DMS 273 (cell line): Measurements from ENCODE around the gene SMAGP.
"Not testable (repeated sequence)": the region's sequence is repeated elsewhere in the genome, so short reads cannot be mapped to it uniquely, and the experiment has no call there.

Source experiments
- DNase-seq: peaks from one replicate; lab custom pipeline; 2025; ENCODE audit not compliant: unreplicated experiment; lab: John Stamatoyannopoulos, UW

SMAGP gene

DNA sequence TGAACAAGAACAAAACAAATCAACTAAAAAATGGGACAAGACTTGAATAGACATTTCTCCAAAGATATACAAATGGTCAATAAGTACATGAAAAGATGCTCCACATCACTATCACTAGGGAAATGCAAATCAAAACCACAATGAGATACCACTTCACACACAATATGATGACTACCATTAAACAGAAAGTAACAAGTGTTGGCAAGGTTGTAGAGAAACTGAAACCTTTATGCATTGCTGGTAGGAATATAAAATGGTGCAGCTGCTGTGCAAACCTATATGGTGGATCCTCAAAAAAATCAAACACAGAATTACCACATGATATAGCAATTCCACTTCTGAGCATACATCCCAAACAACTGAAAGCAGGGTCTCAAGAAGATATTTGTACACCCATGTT is 5.2 kb downstream of the SMAGP start:
- DNase-seq: no peak

DNA sequence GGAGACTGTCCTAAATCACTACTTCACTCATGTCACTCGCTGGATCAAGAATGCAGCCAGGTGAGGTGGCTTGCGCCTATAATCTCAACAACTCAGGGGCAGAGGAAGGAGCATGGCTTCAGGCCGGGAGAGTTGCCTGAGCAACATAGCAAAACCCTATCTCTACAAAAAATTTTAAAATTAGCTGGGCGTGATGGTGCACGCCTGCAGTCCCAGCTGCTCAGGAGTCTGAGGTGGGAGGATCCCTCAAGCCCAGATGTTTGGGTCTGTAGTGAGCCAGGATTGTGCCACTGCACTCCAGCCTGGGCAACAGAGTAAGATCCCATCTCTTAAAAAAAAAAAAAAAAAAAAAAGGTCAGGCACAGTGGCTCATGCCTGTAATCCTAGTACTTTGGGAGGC is 5.9 kb downstream of the SMAGP start:
- DNase-seq: no peak

DNA sequence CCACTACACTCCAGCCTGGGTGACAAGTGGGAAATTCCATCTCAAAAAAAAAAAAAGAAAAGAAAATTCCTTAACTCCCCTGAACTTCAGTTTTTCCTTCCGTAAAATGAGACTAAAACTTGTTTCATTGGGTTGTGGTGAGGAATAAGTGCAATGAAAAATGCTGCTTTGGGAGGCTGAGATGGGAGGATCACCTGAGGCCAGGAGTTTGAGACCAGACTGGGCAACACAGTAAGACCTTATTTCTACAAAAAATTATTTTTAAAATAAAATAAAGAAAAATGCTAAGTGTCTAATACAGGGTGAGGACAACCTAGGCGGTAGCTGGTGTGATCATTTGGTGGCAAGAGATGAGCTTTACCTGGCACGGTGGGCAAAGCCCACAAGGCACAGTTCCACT is 6.9 kb downstream of the SMAGP start:
- DNase-seq: no peak

DNA sequence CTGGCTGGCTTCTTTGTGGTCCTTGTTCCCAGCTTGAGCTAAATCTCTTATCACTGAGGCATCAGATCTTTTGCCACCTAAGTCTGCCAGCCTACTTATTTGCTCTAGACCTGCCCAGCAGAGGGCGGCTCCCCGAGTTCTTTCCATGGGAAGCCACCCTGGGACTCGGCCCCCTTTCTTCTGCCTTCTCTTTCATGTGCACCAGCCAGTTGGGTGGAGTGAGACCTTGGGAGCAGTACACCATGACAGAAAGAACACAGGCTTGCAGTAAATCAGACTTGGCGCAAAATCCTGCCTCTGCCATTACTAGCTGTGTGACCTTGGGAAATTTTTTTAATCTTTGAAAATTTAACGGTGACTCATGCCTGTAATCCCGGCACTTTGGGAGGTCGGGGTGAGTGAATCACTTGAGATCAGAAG is 7.4 kb downstream of the SMAGP start:
- DNase-seq: peak; percentile 68

DNA sequence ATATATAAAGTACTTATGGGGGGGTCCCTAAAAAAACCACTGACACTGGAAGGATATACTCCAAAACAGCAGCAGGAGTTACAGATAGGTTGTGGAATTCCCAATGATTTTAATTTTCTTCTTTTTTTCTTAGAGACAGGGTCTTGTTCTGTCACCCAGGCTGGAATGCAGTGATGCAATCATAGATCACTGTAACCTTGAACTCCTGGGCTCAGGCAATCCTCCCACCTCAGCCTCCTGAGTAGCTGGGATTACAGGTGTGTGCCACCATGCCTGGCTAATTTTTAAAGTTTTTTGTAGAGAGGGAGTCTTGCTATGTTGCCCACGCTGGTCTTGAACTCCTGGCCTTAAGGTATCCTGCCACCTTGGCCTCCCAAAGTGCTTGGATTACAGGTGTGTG is 10.6 kb downstream of the SMAGP start:
- not testable (repeated sequence) for DNase-seq

DNA sequence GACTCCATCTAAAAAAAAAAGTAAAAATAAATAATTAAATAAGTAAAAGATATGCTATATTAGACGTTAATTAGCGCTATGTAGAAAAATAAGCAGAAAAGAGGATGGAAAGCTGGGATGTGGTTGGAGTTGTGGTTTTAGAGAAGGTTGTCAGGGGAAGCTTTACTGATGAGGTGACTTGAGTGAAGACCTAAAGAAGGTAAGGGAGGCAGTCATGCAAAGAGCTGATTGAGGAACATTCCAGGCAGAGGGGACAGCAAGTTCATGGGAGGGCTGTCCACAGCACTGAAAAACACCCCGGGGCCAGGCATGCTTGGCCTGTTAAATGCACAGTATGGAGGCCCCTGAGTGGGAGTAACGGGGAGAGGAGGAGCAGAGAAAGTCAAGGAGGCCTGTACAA is 15.7 kb downstream of the SMAGP start:
- DNase-seq: no peak

DNA sequence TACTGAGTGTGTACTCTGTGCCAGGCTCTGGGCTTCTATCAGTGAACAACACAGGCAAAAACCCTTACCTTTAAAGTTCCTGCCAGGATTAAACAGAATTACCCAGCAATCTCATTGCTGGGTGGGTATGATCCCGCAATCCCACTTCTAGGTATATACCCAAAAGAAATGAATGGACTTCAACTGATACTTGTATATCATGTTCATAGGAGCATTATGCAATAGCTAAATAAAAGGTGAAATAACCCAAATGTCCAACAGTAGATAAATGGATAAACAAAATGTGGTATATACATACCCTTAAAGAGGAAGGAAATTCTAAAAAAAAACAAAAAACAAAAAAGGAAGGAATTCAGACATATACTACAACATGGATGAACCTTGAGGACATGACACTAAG is 16.9 kb downstream of the SMAGP start:
- DNase-seq: no peak

DNA sequence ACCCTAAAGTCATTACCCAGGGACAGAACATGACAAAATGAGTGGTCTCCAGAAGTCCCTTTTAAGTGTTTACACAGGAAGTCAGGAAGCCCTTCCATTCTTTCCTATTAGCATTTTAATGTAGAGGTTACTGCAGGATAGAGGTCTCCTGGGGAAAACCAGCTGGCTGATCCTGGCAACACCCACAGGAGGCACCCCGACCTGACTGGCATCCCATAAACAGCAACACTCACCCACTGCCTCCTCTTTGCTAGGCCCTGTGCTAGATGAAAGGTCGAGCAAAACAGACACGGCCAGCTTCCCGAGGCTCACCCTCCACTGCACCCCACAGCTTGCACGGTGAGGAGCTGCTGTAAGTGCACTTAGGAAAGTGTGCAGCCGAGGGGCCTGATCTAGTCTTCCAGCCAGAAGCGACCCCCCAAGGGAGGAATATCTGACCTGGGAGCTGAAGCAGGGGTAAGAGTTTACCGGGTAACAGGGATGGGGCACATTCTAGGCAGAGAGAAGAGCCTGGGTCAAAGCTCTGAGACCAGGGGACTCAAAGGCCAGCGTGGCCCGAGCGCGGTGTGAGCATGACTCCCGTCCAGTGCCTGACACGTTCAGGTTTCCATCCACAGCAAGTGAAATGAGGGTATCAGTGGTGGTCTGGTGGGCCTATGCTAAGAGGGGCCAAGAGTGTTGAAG is 22.6 kb downstream of the SMAGP start:
- no peak for DNase-seq

DNA sequence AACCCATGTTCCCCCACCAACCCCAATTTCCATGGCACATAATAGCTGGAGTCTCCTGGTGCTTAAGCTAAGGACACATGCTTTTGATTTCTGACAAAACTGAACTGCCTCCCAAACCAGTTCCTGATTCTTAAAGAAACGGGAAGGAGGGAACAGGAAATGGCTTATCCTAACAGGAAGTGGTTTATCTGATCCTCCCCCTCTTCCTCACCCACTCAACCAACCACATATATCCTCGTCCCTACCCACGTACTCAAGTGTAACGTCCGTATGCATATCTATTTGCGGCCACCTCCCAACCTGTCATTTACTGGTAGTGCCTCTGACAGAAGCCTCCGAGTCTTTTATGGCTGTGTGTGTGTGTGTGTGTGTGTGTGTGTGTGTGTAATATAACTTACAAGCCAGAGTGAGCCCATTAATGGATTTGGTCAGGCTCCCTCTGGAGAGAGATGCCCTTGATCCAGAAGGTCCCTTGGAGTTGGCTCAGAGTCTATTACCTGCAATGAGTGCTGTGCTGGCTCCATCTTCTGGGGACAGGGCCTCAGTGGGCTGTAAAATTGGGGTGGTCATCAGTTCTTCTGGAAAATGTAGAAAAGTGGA is 23.9 kb downstream of the SMAGP start:
- peak; percentile 7 for DNase-seq

DNA sequence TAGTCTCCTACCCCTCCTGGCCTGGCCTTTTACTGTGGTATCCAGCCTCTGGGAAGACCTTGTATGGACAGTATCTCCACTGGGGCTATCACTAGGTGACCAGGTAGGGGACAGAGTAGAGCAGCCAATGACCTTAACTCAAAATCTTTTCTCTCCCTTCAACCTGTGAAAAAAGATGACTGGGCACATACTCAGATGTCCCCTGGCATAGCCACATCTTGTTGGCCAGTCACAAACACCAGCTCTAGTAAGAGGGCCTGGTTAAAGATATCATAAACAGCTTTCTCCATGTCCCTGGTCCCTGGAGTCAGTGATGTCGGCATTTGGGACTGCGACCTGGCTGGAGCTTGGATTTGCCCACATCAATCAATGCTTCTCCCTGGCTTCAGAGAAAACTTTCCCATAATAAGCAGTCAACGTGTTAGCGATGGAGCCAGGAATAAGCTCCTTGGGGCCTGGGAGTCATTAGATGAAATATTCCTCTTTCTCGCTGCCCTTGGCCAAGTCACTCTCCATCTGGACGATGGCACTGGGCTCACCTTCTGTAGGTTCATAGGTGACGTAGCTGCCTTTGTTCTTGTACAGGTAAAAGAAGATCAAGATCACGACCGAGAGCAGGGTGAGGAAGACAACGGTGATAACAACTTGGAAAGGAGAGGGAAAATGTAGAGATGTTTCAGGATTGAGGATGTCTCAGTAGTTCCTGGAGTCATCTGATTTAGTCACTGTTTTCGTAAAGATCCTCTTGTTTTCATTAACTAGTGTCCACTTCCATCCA is 24.6 kb downstream of the SMAGP start:
- no peak for DNase-seq

DNA sequence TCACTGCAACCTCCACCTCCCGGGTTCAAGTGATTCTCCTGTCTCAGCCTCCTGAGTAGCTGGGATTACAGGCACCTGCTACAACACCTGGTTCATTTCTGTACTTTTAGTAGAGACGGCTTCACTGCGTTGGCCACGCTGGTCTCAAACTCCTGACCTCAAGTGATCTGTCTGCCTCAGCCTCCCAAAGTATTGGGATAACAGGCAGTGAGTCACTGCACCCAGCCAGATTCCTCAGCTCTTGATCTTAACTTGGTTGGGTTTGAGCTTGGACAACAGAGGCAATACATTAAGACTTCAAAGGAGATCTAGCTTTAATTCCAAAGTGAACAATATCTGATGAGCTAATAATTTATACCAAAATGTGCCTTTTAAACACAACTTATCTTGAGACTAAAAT is 25.9 kb downstream of the SMAGP start:
- no peak for DNase-seq

DNA sequence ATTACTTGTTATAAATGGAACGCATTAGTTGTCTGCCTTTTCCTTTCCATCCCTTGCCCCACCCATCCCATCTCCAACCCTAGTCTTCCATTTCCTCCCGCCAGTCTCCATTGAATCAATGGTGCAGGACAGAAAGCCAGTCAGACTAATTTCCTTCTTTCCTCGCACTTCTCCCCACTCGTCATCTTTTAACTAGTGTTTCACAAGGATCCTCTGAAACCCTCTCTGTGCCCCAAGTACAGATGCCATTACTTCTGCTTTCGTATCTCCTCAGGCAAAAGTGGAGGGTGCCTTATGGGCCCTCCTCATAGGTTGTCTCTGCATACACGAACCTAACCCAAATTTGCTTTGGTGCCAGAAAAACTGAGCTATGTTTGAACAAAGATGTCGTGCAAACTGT is 27.3 kb downstream of the SMAGP start:
- DNase-seq: no peak

DNA sequence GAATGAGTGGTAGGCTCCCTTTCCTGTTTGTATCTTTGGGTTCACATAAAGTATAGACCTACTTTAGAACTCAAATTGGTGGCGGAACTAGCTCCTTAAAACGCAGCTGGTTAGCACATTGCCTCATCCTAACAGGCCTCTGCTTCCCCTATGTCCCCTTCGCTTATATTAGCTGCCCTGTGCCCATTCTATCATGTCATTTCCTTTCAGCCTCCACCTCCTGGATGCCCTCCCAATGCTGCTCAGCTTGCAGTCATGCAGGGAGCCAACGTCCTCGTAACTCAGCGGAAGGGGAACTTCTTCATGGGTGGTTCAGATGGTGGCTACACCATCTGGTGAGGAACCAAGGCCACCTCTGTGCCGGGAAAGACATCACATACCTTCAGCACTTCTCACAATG is 28.1 kb downstream of the SMAGP start:
- no peak for DNase-seq

DNA sequence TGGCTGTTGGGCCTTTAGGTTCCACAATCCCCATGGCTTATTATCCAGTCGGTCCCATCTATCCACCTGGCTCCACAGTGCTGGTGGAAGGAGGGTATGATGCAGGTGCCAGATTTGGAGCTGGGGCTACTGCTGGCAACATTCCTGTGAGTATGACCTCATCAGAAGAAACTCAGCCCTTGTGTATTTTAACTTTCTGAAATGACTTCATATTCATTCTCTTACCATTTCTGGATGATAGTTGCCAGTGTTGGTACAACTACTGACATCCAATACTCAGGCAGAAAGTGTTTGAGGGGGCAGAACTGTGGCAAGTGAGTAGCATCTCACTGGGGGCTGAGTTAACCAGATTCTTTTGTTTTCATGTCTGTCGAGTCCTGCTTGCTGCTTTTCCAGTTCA is 29.2 kb downstream of the SMAGP start:
- DNase-seq: no peak

DNA sequence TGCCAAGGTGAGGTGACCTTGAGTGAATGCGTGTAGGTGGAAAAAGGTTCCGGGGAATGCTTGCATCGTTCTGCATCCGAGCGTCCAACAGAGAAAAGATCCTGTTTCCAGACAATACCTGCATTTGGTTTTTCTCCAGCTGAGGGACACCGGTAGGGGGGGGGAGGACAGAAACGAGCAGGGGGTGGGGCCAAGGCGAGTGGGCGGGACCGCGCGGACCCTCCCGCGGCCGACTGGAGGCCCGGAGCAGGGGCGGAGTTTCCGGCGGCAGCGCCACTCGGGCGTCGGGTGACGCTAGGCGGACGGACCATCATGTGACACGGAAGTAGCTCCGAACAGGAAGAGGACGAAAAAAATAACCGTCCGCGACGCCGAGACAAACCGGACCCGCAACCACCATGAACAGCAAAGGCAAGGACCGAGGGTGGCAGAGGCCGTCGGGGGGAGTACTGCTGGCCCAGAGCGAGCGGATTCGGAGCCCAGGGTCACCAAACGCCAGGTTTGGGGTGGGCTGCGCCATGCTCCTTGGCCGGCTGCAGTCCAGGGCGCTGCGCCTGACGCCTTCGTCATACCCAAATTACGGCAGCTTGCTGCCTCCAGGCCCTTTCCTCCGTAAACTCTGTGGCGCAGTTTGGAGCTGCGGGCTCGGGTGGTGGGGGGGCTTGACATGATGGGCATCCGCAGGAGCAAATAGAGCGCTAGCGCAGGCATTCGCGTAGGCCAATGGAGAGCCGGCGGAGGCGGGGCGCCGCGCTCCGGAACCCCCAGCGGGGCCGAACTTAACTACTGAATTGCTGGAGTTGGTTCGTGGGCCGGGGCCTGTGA is 31.5 kb downstream of the SMAGP start, which contains the start of gene DAZAP2:
Gene DAZAP2 (plus strand): TSS at position 317 of the 825 bp plus-strand sequence. CDS start 82 bp downstream, at position 399.
- peak; percentile 96 for DNase-seq

DNA sequence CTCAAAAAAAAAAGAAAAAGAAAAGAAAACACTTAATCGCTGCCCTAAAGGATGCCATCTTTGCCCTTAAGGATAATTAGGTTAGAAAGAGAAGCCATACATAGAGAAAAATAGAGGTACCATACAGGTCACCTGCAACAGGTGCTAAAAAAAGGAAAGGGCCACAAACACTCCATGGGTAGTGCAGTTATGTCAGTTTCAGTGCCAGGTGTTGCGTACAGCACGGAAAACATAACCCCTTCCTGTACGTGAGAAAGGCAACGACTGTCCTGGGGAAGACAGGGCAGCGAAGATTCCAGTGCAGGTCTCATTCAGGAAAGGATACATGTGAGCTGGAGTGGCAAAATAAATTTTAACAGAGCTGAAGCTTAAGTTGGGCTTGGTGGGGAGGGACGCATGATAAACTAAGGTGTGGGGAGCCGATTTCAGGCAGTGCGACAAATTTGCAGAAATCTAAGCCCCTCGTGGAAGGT is 32.1 kb downstream of the SMAGP start:
- DNase-seq: no peak

DNA sequence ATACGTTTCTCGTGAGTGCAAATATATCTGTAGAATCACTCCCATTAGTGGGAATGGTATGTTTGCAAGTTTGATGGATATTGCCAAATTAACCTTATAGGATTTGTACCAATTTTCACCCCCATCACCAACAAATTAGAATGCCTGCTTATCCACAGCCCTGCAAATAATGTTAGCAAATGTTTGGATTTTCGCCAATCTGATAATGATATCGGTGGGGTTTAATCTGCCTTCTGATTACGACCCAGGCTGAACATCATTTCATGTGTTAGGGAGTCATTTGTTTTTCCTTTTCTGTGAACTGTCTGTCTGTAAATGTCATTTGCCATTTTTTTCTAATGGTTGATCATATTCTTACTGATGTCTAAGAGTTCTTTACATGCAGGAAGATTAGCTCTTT is 35.7 kb downstream of the SMAGP start:
- DNase-seq: peak; percentile 6

DNA sequence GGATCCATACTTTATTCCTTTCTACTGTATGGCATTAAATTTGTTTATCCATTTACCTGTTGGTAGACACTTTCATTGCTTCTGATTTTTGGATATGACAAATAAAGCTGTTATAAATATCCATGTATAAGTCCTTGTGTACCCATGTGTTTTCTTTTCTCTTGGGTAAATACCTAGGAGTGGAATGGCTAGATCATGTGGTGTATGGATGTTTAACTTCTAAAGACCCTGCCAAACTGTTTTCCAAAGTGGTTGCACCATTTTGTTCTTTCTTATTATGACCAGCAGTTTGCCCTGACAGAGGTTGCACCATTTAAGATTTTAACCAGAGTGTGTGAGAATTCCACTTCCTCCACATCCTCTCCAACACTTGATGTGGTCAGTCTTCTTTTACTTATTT is 37.6 kb downstream of the SMAGP start:
- no peak for DNase-seq

DNA sequence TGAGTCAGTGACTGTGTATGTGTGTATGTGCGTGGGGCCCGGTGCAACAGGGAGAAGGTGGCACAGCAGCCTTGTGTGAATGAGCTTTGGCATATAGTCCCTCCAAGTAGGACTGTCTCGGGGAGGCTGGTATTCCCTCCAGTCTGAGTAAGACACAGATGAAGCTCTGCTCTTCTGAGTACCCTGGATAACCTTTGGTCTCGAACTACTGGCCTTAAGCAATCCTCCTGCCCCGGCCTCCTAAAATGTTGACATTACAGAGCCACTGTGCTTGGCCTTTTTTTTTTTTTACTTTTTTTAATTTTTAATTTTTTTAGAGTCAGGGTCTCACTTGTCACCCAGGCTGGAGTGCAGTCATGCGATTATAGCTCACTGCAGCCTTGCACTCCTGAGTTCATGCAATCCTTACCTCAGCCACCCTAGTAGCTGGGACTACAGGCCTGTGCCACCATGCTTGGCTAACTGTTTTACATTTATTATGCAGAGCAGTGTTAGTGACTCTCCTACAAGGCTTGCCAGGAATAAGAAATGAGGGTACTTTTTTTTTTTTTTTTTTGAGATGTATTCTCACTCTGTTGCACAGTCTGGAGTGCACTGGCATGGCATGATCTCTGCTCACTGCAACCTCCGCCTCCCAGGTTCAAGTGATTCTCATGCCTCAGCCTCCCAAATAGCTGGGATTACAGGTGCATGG is 41.0 kb downstream of the SMAGP start:
- DNase-seq: no peak

DNA sequence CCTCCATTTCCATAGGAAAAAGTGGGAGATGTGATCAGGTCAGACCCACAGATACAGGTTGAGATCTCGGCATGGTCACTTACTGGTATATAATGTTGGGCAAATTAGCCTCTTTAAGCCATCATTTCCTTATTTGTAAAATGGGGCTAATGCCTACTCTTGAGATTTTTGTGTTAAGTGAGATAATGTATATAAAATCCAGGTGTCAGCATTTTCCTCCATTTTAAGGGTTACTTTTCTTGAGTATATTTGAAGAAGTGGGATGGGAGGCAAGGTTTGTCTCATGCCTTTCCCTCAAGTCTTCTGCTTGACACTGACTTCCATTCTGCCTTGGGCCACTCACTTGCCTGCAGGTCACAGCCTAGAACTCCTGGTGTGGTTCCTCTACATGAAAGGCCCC is 42.3 kb downstream of the SMAGP start:
- DNase-seq: no peak

DNA sequence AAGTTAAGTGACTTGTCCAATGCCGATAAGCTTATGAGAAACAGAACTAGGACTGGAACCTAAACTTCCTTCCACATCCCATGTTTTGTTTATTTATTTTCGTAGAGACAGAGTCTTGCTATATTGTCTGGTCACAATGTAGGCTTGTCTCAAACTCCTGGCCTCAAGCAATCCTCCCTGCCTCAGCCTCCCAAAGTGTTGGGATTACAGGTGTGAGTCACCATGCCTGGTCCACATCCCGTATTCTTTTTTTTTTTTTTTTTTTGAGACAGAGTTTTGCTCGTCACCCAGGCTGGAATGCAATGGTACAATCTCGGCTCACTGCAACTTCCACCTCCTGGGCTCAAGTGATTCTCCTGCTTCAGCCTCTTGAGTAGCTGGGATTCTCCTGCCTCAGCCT is 43.1 kb downstream of the SMAGP start:
- not testable (repeated sequence) for DNase-seq
